Epithelial cell of proximal tubule (primary cell): ENCODE measurements around the gene PHF23. TPM values are rescaled to one million over a fixed set of nuclear protein-coding genes. Genes with fewer than 3 reads are reported as not detected.

ENCODE experiments used
- DNase-seq: peaks from one replicate; pipeline ENCODE4 v3.0.0-alpha.2; 2011; ENCODE audit warnings: low read depth
- H3K4me3 ChIP-seq: 2 replicates; pipeline ENCODE4 v1.5.1; 2011; ENCODE audit warnings: low read depth, mild to moderate bottlenecking, low read length
- total RNA-seq: library from RNA; depleted of rRNA; stranded (reverse); fragments of >200 nt; gene quantifications from 2 replicates; pipeline ENCODE4 v1.2.3, GENCODE V29; 2015
- TF ChIP-seq, protein P1 (sequence below): conservative IDR thresholded peaks from 2 replicates; pipeline ENCODE4 v1.5.1; 2012; ENCODE audit warnings: low read depth, mild to moderate bottlenecking, low read length

PHF23 gene
- 27.1 and 42.8 TPM in 2 replicates for total RNA-seq

DNA sequence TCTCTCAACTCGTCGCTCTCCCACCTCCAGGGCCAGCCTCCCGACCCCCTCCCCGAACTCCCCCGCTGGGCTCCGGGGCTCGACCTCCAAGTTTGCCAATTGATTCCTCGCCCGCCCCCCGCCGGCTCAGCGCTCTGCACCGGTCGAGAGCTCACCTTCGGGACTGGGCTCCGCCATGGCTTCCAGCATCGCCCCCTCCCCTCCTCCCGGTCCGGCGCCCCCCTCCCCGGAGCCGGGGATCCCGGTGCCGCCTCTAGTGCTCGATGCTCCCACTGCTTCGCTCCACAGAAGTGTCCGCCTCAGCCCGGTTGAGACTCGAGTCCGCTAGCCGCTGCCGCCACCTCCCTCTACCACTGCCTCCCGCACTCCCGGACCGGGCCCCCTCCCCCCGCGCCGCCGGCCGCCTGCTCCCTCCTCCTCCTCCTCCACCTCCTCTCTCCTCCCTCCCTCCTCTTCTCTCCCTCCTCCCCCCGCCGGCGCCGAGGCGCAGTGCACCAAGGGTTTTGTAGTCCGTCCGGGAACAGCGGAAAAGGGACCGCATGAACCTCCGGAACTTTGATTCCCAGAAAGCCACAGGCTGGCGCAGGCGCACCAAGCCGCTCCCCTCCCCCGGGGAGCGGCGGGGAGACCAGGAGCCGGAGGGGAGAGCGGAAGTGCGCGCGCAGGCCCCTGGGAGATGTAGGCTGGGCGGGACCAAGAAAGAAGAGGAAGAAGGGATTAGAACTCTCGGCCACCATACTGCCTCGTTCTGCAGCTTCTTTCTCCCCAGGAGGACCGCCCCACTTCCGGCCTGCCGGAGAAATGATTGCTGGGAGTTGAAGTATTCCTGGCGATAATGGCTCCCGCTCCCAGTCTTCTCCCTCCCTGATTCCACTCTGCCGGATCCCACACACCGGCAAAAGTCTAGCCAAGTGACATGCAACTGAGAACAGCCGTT, at the start of gene PHF23:
Gene PHF23, minus strand, starts transcription at position 367 of the 937 bp plus-strand sequence. Its CDS starts 178 bp downstream, at position 189.
- DNase-seq: peak; percentile 94
- TF ChIP-seq, protein P1, sequence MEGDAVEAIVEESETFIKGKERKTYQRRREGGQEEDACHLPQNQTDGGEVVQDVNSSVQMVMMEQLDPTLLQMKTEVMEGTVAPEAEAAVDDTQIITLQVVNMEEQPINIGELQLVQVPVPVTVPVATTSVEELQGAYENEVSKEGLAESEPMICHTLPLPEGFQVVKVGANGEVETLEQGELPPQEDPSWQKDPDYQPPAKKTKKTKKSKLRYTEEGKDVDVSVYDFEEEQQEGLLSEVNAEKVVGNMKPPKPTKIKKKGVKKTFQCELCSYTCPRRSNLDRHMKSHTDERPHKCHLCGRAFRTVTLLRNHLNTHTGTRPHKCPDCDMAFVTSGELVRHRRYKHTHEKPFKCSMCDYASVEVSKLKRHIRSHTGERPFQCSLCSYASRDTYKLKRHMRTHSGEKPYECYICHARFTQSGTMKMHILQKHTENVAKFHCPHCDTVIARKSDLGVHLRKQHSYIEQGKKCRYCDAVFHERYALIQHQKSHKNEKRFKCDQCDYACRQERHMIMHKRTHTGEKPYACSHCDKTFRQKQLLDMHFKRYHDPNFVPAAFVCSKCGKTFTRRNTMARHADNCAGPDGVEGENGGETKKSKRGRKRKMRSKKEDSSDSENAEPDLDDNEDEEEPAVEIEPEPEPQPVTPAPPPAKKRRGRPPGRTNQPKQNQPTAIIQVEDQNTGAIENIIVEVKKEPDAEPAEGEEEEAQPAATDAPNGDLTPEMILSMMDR: no peak
- H3K4me3 ChIP-seq: peak within 1 kb of the TSS; percentile 90

DNA sequence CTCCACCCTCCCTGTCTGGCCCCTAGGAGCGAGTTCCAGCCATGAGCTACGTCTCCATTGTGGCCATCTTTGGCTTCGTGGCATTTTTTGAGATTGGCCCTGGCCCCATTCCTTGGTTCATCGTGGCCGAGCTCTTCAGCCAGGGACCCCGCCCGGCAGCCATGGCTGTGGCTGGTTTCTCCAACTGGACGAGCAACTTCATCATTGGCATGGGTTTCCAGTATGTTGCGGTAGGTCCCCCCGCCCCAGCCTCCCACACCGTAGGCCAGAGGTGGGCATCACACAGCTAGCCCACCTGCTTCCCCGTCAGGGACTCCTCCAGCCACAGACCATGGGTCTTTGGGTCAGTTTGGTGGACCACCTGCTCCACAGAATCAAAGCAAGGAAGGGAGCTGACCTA, 46.4 kb upstream of the PHF23 start:
- TF ChIP-seq, protein P1: no peak
- no peak for DNase-seq
- no peak overlapping the region for H3K4me3 ChIP-seq

DNA sequence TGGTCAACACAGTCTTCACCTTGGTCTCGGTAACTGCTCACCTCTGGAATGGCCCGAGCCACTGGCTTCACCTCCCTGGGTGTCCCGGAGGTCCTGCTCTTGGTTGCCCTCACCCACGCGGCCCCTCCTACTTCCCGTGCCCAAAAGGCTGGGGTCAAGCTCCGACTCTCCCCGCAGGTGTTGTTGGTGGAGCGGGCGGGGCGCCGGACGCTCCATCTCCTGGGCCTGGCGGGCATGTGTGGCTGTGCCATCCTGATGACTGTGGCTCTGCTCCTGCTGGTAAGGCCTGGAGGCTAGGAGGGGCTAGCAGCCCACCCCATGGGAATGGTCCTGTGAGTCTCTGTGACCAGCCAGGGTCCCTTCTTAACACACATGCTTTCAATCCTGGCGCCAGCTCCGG, 45.7 kb upstream of the PHF23 start:
- DNase-seq: no peak
- TF ChIP-seq, protein P1: no peak
- no peak overlapping the region for H3K4me3 ChIP-seq

DNA sequence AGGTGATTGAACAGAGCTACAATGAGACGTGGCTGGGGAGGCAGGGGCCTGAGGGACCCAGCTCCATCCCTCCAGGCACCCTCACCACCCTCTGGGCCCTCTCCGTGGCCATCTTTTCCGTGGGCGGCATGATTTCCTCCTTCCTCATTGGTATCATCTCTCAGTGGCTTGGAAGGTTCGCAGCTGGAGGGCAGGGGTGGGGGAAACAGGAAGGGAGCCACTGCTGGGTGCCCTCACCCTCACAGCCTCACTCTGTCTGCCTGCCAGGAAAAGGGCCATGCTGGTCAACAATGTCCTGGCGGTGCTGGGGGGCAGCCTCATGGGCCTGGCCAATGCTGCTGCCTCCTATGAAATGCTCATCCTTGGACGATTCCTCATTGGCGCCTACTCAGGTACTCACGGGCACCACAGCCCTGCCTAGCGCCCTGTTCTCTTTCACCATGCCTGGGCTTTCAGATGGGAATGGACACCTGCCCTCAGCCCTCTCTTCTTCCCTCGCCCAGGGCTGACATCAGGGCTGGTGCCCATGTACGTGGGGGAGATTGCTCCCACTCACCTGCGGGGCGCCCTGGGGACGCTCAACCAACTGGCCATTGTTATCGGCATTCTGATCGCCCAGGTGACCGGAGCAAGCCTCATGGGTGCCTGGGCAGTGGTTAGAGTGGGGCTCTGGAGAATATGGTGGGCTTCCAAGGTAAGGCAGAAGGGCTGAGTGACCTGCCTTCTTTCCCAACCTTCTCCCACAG, 44.4 kb upstream of the PHF23 start:
- no peak for DNase-seq
- TF ChIP-seq, protein P1: no peak

DNA sequence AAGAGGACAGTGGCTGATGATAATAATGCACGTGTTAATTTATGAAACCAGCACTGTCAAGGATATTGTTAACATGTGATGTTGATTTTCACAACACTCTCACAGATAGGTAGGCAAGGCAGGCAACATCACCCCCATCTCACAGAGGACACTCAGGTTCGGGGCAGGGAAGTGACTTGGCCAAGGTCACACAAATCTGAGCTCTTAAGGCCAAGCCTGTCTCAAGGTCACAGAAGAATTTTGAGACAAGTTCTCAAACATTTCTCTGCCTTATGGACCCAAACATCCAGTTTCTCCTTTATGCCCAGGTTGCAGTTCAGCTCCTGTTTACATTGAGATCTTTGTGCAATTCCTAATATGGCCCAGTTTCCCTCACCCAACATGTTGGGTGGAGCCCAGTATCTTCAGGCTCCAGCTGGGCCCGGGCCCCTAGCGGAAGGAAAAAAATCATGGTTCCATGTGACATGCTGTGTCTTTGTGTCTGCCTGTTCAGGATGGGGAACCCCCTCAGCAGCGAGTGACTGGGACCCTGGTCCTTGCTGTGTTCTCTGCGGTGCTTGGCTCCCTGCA, 43.6 kb upstream of the PHF23 start:
- no peak for DNase-seq
- H3K4me3 ChIP-seq: no peak overlapping the region
- TF ChIP-seq, protein P1: no peak

More for the DNA sequence above, 44.4 kb upstream of the PHF23 start:
- no peak overlapping the region for H3K4me3 ChIP-seq

DNA sequence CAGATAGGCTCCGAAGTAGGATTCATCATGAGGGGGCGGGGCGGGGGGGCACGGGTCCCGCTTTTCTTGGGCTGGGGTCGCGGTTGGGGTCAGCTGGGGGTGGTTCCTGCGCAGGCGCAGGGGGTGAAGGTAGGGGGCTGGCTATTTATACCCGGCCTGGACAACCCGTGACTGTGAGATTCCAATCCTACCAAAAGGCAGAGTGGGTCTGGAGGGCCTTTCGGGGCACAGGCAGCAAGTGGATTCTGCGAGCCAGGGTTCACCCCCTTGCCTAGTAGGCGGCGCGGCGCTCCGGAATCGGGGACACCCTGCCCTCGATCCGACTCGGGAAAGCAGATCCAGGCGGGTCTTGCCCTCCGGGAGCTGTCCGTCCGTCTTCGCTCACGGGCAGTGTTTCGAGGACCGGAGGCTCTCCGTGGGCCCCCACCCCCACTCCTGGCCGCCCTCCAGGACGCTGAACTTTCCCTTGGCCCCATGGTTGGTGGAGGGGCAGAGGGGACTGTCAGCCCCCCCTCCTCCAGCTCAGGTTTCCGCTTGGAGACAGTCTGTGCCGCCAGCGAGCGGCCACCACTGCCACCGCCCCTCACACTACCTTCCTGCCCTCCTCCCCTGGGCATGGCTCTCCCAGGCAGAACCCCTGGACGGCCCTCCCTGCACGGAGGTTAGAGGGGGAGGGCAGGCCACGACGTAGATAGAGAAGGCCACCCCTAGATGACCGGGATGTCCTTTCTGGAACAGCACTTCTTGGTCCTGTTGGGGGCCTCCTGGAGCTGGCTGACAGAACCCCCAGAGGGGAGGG, 42.9 kb upstream of the PHF23 start:
- DNase-seq: no peak
- peak overlapping the region; percentile 54 for H3K4me3 ChIP-seq
- TF ChIP-seq, protein P1: no peak
